ENCODE data around the gene LMX1A. TPM values are rescaled to one million over a fixed set of nuclear protein-coding genes. Genes with fewer than 3 reads are reported as not detected.

LMX1A gene
- total RNA-seq, 2 experiments from 2014 or later = not detected

GRCh38 chr1:165381745-165382505 lies 25.4 kb upstream of the LMX1A start:
- no peak for TF ChIP-seq CTCF (IDR thresholded peaks at IDR 0.05)
- POLR2A ChIA-PET = no interaction called here
- peaks cover 2% of the 10 kb centered on the region for H3K4me1 Mint-ChIP-seq (ENCODE audit: low read depth)
- H3K27ac Mint-ChIP-seq = no peak overlapping the region
- no peak overlapping the region for H3K4me3 Mint-ChIP-seq
- H3K9me3 Mint-ChIP-seq = no peaks in the 10 kb centered on the region
- DNase-seq (no peak), ATAC-seq (no peak)
- no peaks in the 10 kb centered on the region for H3K36me3 Mint-ChIP-seq (ENCODE audit: low read depth)
- intact Hi-C loops (cut with micrococcal nuclease) = no loop called here
- CTCF ChIA-PET = interaction anchor here (1.3 to 6.7 kb wide), 2 partner anchors 12 to 13 kb away, joined by 3 to 57 read pairs; no protein-coding TSS in a partner anchor
- peaks cover 31% of the 10 kb centered on the region for H3K27me3 Mint-ChIP-seq

- ChIA-PET CTCF (interaction anchor here (1.8 to 3.3 kb wide), 2 partner anchors 9 to 16 kb away, joined by 7 to 30 read pairs; no protein-coding TSS in a partner anchor), POLR2A (no interaction called here)
- ATAC-seq (peak; percentile 34), DNase-seq (no peak)
- intact Hi-C loops (cut with micrococcal nuclease) = no loop called here
- H3K4me1 Mint-ChIP-seq (ENCODE audit: low read depth) = peaks cover 14% of the 10 kb centered on the region
- H3K36me3 Mint-ChIP-seq (ENCODE audit: low read depth) = no peaks in the 10 kb centered on the region
- peak overlapping the region; percentile 34 for H3K4me3 Mint-ChIP-seq
- TF ChIP-seq CTCF (IDR thresholded peaks at IDR 0.05) = no peak
- no peaks in the 10 kb centered on the region for H3K9me3 Mint-ChIP-seq
- peaks cover 54% of the 10 kb centered on the region for H3K27me3 Mint-ChIP-seq
- H3K27ac Mint-ChIP-seq = no peak overlapping the region
Observed at GRCh38 chr1:165376811-165377311, 20.3 kb upstream of the LMX1A start.

GRCh38 chr1:165376041-165376810 lies 19.7 kb upstream of the LMX1A start:
- peaks cover 57% of the 10 kb centered on the region for H3K27me3 Mint-ChIP-seq
- H3K4me3 Mint-ChIP-seq = peak overlapping the region; percentile 34
- TF ChIP-seq CTCF (IDR thresholded peaks at IDR 0.05) = no peak
- CTCF ChIA-PET = interaction anchor here (0.6 to 3.3 kb wide), 3 partner anchors 8 to 119 kb away, joined by 3 to 30 read pairs (median 7); no protein-coding TSS in a partner anchor
- H3K4me1 Mint-ChIP-seq (ENCODE audit: low read depth) = peaks cover 14% of the 10 kb centered on the region
- ATAC-seq (peak; percentile 74), DNase-seq (peak; percentile 45)
- no peaks in the 10 kb centered on the region for H3K36me3 Mint-ChIP-seq (ENCODE audit: low read depth)
- intact Hi-C loops (cut with micrococcal nuclease) = no loop called here
- no peaks in the 10 kb centered on the region for H3K9me3 Mint-ChIP-seq
- POLR2A ChIA-PET = no interaction called here
- H3K27ac Mint-ChIP-seq = no peak overlapping the region

- H3K4me3 Mint-ChIP-seq = no peak overlapping the region
- DNase-seq = no peak
- intact Hi-C loops (cut with micrococcal nuclease) = no loop called here
- H3K27ac Mint-ChIP-seq = no peak overlapping the region
- H3K4me1 Mint-ChIP-seq (ENCODE audit: low read depth) = peaks cover 14% of the 10 kb centered on the region
- peaks cover 60% of the 10 kb centered on the region for H3K27me3 Mint-ChIP-seq
- ChIA-PET POLR2A (no interaction called here), CTCF (interaction anchor here (0.6 to 3.3 kb wide), 3 partner anchors 8 to 118 kb away, joined by 3 to 30 read pairs (median 7); no protein-coding TSS in a partner anchor)
- no peak for TF ChIP-seq CTCF (IDR thresholded peaks at IDR 0.05)
- ATAC-seq = no peak
- H3K9me3 Mint-ChIP-seq = no peaks in the 10 kb centered on the region
- H3K36me3 Mint-ChIP-seq (ENCODE audit: low read depth) = no peaks in the 10 kb centered on the region
Observed at GRCh38 chr1:165375623-165376022, 19.1 kb upstream of the LMX1A start.

Data from activated CD8-positive, alpha-beta T cell treated with anti-CD3 and anti-CD28 coated beads for 36 hours (primary cell).